ENCODE results near the gene ANKRD16. TPM values are rescaled to one million over a fixed set of nuclear protein-coding genes. Genes with fewer than 3 reads are reported as not detected.

Gene ANKRD16
- total RNA-seq, 2 donors from 2014 or later: 12.5 to 13.0 TPM

- Mint-ChIP-seq H3K4me3 (no peak overlapping the region), H3K36me3 (ENCODE audit: low read depth) (peaks cover 71% of the 10 kb centered on the region), H3K27me3 (ENCODE audit: insufficient read depth) (no peaks in the 10 kb centered on the region), H3K9me3 (no peaks in the 10 kb centered on the region), H3K27ac (no peak overlapping the region), H3K4me1 (no peaks in the 10 kb centered on the region)
- TF ChIP-seq, protein P1, sequence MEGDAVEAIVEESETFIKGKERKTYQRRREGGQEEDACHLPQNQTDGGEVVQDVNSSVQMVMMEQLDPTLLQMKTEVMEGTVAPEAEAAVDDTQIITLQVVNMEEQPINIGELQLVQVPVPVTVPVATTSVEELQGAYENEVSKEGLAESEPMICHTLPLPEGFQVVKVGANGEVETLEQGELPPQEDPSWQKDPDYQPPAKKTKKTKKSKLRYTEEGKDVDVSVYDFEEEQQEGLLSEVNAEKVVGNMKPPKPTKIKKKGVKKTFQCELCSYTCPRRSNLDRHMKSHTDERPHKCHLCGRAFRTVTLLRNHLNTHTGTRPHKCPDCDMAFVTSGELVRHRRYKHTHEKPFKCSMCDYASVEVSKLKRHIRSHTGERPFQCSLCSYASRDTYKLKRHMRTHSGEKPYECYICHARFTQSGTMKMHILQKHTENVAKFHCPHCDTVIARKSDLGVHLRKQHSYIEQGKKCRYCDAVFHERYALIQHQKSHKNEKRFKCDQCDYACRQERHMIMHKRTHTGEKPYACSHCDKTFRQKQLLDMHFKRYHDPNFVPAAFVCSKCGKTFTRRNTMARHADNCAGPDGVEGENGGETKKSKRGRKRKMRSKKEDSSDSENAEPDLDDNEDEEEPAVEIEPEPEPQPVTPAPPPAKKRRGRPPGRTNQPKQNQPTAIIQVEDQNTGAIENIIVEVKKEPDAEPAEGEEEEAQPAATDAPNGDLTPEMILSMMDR (conservative IDR thresholded peaks at IDR 0.05): no peak
- peaks cover 61% of the 10 kb centered on the region for H3K36me3 ChIP-seq (ENCODE audit: control insufficient read depth, insufficient read depth, low read length)
- DNase-seq: no peak
- H3K27ac ChIP-seq (ENCODE audit: low read depth, low read length): no peak overlapping the region
- peaks cover 4% of the 10 kb centered on the region for H3K9me3 ChIP-seq (ENCODE audit: control insufficient read depth, low read length)
- no peaks in the 10 kb centered on the region for H3K4me1 ChIP-seq (ENCODE audit: control insufficient read depth, insufficient read depth, low read length)
- H3K9ac ChIP-seq (ENCODE audit: extremely low read depth, low read length, poor library complexity, severe bottlenecking): no peak overlapping the region
- 84 to 86% methylated on average over 4 to 5 of the region's 5 CpGs for WGBS, 2 experiments (ENCODE audit: insufficient coverage in 1 of 2, insufficient read length in 1 of 2)
- H3K27me3 ChIP-seq (ENCODE audit: control insufficient read depth, insufficient read depth, low read length, poor library complexity, severe bottlenecking): no peaks in the 10 kb centered on the region
- no peak overlapping the region for H3K4me3 ChIP-seq (ENCODE audit: low read length)
Measured at GRCh38 chr10:5906651-5907050, 17.0 kb upstream of the ANKRD16 start.

GRCh38 chr10:5905854-5906507 is 16.3 kb upstream of the ANKRD16 start:
- Histone ChIP-seq H3K27me3 (ENCODE audit: control insufficient read depth, insufficient read depth, low read length, poor library complexity, severe bottlenecking) (no peaks in the 10 kb centered on the region), H3K4me3 (ENCODE audit: low read length) (no peak overlapping the region), H3K9me3 (ENCODE audit: control insufficient read depth, low read length) (peaks cover 4% of the 10 kb centered on the region), H3K4me1 (ENCODE audit: control insufficient read depth, insufficient read depth, low read length) (no peaks in the 10 kb centered on the region), H3K36me3 (ENCODE audit: control insufficient read depth, insufficient read depth, low read length) (peaks cover 58% of the 10 kb centered on the region), H3K9ac (ENCODE audit: extremely low read depth, low read length, poor library complexity, severe bottlenecking) (no peak overlapping the region), H3K27ac (ENCODE audit: low read depth, low read length) (no peak overlapping the region)
- Mint-ChIP-seq H3K27ac (no peak overlapping the region), H3K4me3 (no peak overlapping the region), H3K4me1 (no peaks in the 10 kb centered on the region), H3K27me3 (ENCODE audit: insufficient read depth) (no peaks in the 10 kb centered on the region), H3K36me3 (ENCODE audit: low read depth) (peaks cover 66% of the 10 kb centered on the region), H3K9me3 (no peaks in the 10 kb centered on the region)
- TF ChIP-seq, protein P1 (conservative IDR thresholded peaks at IDR 0.05): no peak
- 94 to 100% methylated on average over 10 to 13 of the region's 13 CpGs for WGBS, 2 experiments (ENCODE audit: insufficient coverage in 1 of 2, insufficient read length in 1 of 2)
- DNase-seq: no peak

DNA sequence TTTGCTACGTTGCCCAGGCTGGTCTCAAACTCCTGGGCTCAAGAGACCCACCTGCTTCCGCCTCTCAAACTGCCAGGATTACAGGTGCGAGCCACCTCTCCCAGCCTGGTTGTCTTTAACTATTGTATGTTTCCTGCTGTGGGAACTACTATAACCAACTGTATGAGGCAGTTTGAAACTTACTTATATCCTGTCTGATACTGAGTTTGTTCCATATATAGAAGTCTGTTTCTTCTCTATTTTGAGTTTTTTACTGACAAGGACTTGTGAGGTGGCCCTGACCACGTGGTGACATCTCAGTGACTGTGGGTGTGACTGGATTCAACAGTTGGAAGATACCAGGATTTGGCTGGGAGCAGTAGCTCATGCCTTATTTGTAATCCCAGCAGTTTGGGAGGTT is 14.5 kb upstream of the ANKRD16 start:
- Histone ChIP-seq H3K9me3 (ENCODE audit: control insufficient read depth, low read length) (peaks cover 4% of the 10 kb centered on the region), H3K4me3 (ENCODE audit: low read length) (no peak overlapping the region), H3K36me3 (ENCODE audit: control insufficient read depth, insufficient read depth, low read length) (peaks cover 46% of the 10 kb centered on the region), H3K9ac (ENCODE audit: extremely low read depth, low read length, poor library complexity, severe bottlenecking) (no peak overlapping the region), H3K27ac (ENCODE audit: low read depth, low read length) (no peak overlapping the region), H3K4me1 (ENCODE audit: control insufficient read depth, insufficient read depth, low read length) (no peaks in the 10 kb centered on the region), H3K27me3 (ENCODE audit: control insufficient read depth, insufficient read depth, low read length, poor library complexity, severe bottlenecking) (no peaks in the 10 kb centered on the region)
- Mint-ChIP-seq H3K4me3 (no peak overlapping the region), H3K9me3 (no peaks in the 10 kb centered on the region), H3K36me3 (ENCODE audit: low read depth) (peaks cover 61% of the 10 kb centered on the region), H3K27ac (no peak overlapping the region), H3K27me3 (ENCODE audit: insufficient read depth) (no peaks in the 10 kb centered on the region), H3K4me1 (no peaks in the 10 kb centered on the region)
- no peak for DNase-seq
- TF ChIP-seq, protein P1 (conservative IDR thresholded peaks at IDR 0.05): no peak
- WGBS, 2 experiments (ENCODE audit: insufficient coverage in 1 of 2, insufficient read length in 1 of 2): 92 to 96% methylated on average over 2 to 3 of the region's 4 CpGs

Measured in endodermal cell (in vitro differentiated cells).